PC-3 (cell line): ENCODE results near the gene TINCR.

Source experiments
- CTCF ChIP-seq: fragments of 300-600 bp; sonication (generic); conservative IDR thresholded peaks from 2 replicates; pipeline ENCODE4 v1.5.1; 2017; ENCODE audit warnings: antibody characterized with exemption, low read depth, mild to moderate bottlenecking, low read length
- EZH2 ChIP-seq: fragments of 300-600 bp; sonication (generic); IDR thresholded peaks from one replicate; pipeline ENCODE4 v1.6.1; 2017; ENCODE audit warnings: antibody characterized with exemption, mild to moderate bottlenecking, low read length; ENCODE audit not compliant: unreplicated experiment

GRCh38 chr19:5567970-5568407 is 236 bp upstream of the TINCR start:
- TF ChIP-seq CTCF (no peak), EZH2 (no peak)
